ENCODE results near the gene STARD3.

DNA sequence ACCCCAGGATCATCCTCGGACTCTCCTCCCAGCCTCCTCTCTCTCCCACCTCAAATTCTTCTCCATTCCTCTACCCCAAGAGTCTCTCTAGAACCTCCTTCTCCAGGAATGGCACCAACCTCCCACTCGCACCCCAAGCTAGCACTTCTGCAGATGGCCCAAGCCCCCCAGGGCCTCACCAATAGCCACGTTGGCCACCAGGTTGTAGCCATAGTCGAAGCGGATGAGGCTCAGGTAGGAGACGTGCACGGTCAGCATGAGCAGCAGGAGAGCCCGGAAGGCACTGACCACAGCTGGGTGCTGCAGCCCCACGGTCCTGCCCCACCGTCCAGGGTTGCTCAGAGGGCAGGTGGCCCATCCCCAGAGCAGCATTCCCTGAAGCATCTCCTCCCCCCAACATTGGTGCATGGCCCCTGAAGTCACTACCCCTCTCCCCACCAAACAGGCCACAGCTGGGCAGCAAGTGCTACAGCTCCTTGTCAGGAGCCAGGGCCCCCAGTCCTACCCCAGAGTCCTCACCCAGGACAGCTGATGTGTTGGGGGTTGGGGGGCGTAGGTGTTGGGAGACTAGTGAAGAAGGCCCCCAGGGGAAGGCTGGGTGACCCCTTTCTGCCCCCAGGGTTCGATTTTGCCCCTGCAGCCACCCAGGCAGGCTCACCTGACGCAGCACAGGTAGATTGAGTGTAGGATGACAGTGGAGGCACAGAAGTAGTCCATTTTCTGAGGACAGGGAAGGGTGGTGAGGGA is 36.6 kb downstream of the STARD3 start:
- TF ChIP-seq EZH2 (IDR thresholded peaks at IDR 0.05) (no peak), FOXP2 (optimal IDR thresholded peaks at IDR 0.05; ENCODE audit: control extremely low read depth, extremely low read length, insufficient read depth) (no peak)
